Type B pancreatic cell (in vitro differentiated cells): ENCODE measurements around the gene PRDM16. TPM values are rescaled to one million over a fixed set of nuclear protein-coding genes. Genes with fewer than 3 reads are reported as not detected.

Experiments
- DNase-seq: peaks from one replicate; pipeline ENCODE4 v3.0.0; 2021; ENCODE audit warnings: mixed read lengths; ENCODE audit not compliant: unreplicated experiment; ENCODE audit errors: extremely low spot score
- H3K27ac Mint-ChIP-seq: 2 replicates; pipeline ENCODE4 v1.8.0; 2021; ENCODE audit warnings: mild to moderate bottlenecking, mixed read lengths
- H3K27me3 Mint-ChIP-seq: 2 replicates; pipeline ENCODE4 v1.8.0; 2021; ENCODE audit warnings: mixed read lengths
- H3K36me3 Mint-ChIP-seq: 2 replicates; pipeline ENCODE4 v1.8.0; 2021; ENCODE audit warnings: mixed read lengths
- H3K4me1 Mint-ChIP-seq: one replicate; pipeline ENCODE4 v1.8.0; 2021; ENCODE audit warnings: mixed read lengths; ENCODE audit not compliant: unreplicated experiment
- H3K4me3 Mint-ChIP-seq: 2 replicates; pipeline ENCODE4 v1.8.0; 2021; ENCODE audit warnings: mild to moderate bottlenecking, mixed read lengths
- H3K9me3 Mint-ChIP-seq: 2 replicates; pipeline ENCODE4 v1.8.0; 2021; ENCODE audit warnings: mixed read lengths
- CTCF ChIP-seq: fragments of 200-600 bp; sonication (generic); conservative IDR thresholded peaks from 2 replicates; pipeline ENCODE4 v1.5.0; 2021; ENCODE audit warnings: antibody characterized with exemption, mild to moderate bottlenecking
- total RNA-seq: library from RNA; stranded (reverse); gene quantifications from 2 replicates; pipeline ENCODE4 v1.2.1, GENCODE V29; 2021; ENCODE audit warnings: low replicate concordance

The PRDM16 gene
- total RNA-seq, 1 donor from 2014 or later, result 23.6 TPM

- no peak for TF ChIP-seq CTCF
- H3K27me3 Mint-ChIP-seq, result no peaks in the 10 kb centered on the region
- no peak for DNase-seq
- H3K4me1 Mint-ChIP-seq, result no peaks in the 10 kb centered on the region
- H3K36me3 Mint-ChIP-seq, result no peaks in the 10 kb centered on the region
- H3K4me3 Mint-ChIP-seq, result no peak overlapping the region
- H3K27ac Mint-ChIP-seq, result no peak overlapping the region
- no peaks in the 10 kb centered on the region for H3K9me3 Mint-ChIP-seq
Observed at GRCh38 chr1:3096345-3096744, 27.3 kb downstream of the PRDM16 start.

GRCh38 chr1:3097231-3097630 is 28.2 kb downstream of the PRDM16 start:
- no peak for TF ChIP-seq CTCF
- Mint-ChIP-seq H3K27ac (no peak overlapping the region), H3K27me3 (peaks cover 3% of the 10 kb centered on the region), H3K4me3 (no peak overlapping the region), H3K36me3 (no peaks in the 10 kb centered on the region), H3K4me1 (no peaks in the 10 kb centered on the region), H3K9me3 (no peaks in the 10 kb centered on the region)
- DNase-seq, result no peak

- Mint-ChIP-seq H3K27ac (no peak overlapping the region), H3K36me3 (no peaks in the 10 kb centered on the region), H3K27me3 (peaks cover 3% of the 10 kb centered on the region), H3K9me3 (no peaks in the 10 kb centered on the region), H3K4me1 (no peaks in the 10 kb centered on the region), H3K4me3 (no peak overlapping the region)
- no peak for DNase-seq
- TF ChIP-seq CTCF, result no peak
Observed at GRCh38 chr1:3097861-3098260, 28.9 kb downstream of the PRDM16 start.

DNA sequence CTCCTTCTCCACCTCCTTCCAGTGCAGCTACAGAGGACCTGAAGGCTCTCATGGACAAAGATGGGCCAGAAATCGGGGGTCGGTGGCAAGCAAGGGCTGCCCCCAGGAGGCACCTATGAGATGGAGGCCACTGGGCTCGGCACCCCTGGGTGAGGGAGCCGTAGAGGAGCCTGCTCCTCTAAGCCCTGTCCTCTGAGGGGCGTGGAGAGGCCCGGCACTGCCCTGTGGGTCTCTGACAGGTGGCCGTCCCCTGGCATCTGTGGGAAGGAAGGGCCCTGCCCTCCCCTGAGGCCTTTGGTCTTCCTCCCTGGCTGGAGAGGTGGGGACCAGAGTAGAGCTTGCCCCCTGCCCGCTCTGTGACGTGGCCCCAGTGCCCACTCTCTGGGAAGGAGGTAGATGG is 30.9 kb downstream of the PRDM16 start:
- H3K36me3 Mint-ChIP-seq, result no peaks in the 10 kb centered on the region
- H3K27me3 Mint-ChIP-seq, result peaks cover 3% of the 10 kb centered on the region

GRCh38 chr1:3101124-3101939 is 32.3 kb downstream of the PRDM16 start:
- TF ChIP-seq CTCF, result no peak
- no peaks in the 10 kb centered on the region for H3K36me3 Mint-ChIP-seq
- H3K4me3 Mint-ChIP-seq, result no peak overlapping the region
- no peaks in the 10 kb centered on the region for H3K9me3 Mint-ChIP-seq
- H3K4me1 Mint-ChIP-seq, result peaks cover 9% of the 10 kb centered on the region
- H3K27me3 Mint-ChIP-seq, result peaks cover 3% of the 10 kb centered on the region
- H3K27ac Mint-ChIP-seq, result no peak overlapping the region
- no peak for DNase-seq

More for the DNA sequence above, 30.9 kb downstream of the PRDM16 start:
- H3K27ac Mint-ChIP-seq, result no peak overlapping the region
- peaks cover 4% of the 10 kb centered on the region for H3K4me1 Mint-ChIP-seq
- DNase-seq, result no peak
- H3K4me3 Mint-ChIP-seq, result no peak overlapping the region
- no peaks in the 10 kb centered on the region for H3K9me3 Mint-ChIP-seq
- no peak for TF ChIP-seq CTCF
